NCI-H1436 treated with DMSO at 0.1 percent for 48 hours (cell line): Measurements from ENCODE around the gene DOK4.
"Not testable (repeated sequence)": the region's sequence is repeated elsewhere in the genome, so short reads cannot be mapped to it uniquely, and the experiment has no call there.

Experiments used
- DNase-seq: peaks from one replicate; lab custom pipeline; 2025; lab: John Stamatoyannopoulos, UW

The DOK4 gene

DNA sequence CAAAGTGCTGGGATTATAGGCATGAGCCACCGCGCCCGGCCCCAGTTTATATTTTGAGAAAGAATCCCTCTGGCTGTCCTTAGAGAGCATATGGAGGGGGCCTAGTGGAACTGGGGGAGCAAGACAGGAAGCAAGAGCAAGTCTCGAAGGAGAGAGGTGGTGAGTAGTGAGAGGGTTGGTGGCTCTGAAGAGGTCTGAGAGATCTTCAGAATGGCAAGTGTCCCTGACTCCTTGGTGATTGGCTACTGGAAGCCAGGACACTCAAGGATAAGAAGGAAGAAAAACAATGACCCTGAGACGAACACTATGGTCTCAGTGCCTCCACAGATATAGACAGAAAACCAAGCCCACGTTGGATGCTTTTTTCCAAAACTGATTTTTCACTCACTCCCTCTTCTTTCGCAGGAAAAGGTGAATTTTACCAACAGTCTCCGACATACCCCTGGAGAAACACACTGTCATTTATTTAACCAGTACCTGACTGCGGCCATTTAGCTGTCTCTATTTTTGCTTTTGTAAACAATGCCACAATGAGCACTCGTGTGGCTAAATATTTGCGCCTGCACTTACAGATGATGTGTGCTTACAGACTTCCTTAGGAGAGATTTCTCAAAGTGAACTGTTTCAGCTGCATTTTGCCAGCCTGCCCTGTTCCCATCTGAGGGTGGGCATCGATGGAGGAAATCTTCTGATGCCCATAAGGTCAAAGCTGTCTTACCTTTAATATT lies 15.9 kb upstream of the DOK4 start:
- no peak for DNase-seq

DNA sequence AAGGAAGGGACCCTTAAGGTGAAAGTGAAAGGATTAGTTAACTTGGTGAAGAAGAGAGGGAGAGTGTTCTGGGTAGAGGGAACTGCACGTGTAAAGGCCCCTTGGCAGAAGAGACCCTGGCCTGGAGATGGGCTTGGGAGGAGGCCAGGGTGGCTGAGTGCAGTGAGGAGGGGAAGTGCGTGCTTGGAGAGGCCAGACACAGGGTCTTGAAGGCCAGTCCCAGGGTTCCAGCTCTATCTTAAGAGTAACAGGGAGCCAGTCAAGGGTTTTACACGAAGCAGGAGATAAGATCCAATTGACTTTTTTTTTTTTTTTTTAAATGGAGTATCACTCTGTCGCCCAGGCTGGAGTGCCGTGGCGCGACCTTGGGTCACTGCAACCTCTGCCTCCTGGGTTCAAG lies 15.2 kb upstream of the DOK4 start:
- no peak for DNase-seq

DNA sequence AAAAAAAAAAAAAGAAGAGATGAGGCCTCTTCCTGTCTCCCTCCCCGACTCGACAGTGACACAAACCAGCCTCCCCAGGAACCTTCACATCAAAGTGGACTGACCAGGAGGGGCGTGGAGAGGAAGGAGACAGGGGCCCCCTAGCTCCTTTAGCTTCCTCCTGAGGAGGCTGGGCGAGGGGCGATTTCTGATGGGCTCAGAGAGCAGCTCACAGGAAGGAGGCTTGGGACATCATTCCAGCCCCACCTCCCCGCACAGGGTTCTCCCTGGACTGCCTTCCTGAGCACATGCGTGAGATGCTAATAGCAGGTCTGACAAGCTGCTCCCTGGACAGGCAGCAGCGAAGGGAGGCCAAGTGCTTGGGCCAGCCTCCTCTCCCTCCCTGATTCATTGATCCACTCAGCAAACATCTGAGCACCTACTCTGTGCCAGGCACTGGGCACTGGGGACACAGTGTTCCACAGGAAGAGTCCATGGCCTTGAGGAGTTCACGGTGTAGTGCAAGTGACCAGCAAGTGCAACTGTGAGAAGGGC lies 14.4 kb upstream of the DOK4 start:
- no peak for DNase-seq

DNA sequence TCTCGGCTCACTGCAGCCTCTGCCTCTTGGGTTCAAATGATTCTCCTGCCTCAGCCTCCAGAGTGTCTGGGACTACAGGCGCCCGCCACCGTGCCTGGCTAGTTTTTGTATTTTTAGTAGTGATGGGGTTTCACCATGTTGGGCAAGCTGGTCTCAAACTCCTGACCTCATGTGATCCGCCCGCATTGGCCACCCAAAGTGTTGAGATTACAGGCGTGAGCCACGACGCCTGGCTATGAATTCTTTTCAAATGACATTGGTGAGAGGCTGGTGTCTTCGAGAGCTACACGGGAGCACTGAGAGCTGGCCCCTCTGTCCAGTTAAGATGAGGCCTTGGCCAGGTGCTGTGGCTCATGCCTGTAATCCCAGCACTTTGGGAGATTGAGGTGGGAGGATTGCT lies 13.6 kb upstream of the DOK4 start:
- DNase-seq, result not testable (repeated sequence)

DNA sequence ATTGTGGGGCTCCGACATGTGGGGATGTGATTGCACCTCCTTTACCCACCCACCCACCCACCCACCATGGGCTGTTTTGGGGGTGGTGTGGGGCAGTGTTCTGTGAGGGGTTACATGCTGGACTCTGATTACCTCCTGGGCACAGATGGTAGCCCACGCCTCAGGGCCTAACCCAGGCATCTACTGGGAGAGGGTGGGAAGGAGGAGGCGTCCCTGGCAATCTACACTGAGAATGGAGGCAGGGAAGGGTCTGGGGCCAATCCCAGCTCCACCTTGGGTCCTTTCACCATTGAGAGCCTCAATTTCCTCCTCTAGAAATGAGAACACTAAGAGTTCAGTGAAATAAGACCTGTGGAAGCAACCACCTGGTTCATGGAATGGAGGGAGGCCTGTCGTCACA lies 11.7 kb upstream of the DOK4 start:
- DNase-seq, result no peak

DNA sequence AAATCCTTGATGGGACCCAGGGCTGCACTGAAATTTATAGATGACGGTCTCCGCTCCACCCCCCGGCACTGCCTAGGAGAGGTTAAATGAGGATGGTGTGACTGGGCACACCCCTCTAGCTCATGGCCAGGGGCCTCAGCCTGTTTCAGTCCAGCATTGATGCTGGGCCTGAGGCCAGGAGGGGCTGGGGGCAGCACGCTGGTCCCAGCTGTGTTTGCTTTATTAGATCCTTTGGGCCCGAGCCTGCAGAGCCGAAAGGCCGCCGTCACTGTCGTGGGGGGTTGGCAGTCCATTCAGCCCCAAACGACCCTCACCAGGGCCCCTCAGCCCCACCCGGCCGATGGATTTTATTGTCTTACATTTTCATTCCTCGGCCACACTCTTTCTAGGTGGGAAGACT lies 10.8 kb upstream of the DOK4 start:
- DNase-seq, result no peak

DNA sequence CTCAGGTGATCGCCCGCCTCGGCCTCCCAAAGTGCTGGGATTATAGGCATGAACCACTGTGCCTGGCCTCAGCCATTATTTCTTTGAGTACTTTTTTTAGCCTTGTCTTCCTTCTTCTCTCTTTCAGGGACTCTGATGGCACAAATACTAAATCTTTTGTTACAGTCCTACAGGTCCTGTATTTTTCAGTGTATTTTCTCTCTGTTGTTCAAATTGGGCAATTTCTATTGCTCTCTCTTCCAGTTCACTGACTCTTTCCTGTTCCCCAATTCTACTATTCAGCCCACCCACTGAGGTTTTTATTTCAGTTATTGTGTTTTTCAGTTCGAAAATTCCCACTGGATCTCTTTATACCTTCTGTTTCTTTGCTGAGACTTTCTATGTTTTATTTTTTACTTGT lies 7.5 kb upstream of the DOK4 start:
- DNase-seq, result no peak

DNA sequence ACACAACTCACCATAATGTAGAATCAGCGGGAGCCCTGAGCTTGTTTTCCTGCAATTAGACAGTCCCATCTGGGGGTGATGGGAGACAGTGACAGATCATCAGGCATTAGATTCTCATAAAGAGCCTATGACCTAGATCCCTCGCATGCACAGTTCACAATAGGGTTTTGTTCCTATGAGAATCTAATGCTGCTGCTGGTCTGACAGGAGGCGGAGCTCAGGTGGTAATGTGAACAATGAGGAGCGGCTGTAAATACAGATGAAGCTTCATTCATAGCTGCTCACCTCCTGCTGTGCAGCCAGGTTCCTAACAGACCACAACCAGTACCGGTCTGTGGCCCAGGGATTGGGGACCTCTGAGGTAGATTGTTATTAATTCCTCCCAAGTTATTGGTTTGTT lies 2.9 kb upstream of the DOK4 start:
- DNase-seq, result no peak

DNA sequence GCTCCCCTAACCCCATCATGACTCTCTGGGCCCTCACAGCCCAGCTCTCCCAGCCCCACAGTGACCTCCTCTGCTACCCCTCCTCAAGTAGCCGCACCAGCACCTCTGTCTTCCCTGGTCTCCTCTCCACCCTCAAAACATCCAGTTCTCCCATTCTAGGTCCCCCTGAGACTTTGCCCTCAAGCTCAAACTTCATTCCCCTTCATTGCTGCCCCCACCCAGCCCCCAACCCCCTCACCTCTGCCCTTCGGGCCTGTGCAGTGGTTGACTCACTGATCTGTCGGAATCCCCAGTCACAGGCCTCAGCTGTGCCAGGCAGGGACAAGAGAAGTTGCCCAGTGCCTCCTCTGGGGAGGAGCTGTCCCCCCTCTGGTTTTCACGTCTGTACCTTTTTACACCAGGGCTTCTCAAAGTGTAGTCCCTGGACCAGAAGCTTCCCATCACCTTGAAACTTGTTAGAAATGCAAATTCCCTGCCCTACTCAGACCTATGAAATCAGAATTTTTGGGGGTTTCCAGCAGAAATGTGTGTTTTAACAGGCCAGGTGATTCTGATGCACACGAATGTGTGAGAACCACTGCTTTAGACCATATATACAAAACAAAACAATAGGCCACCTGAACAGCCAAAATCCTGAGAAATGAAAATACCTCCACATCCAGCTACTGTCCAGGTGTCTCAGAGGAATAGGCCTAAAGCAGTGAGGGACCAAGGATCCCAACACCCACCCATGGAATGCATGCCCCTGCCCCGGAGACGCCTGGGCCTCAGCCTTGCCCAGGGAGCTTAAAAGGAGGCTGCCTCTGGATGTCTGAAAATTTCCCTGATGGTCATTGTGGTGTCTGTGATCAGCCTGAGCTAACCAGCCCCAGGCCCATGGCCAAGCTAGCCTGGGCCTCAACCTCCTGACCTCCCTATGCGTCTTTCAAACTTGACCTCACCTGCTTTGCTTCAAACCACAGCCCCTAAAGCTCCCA lies 853 bp upstream of the DOK4 start:
- DNase-seq, result no peak

DNA sequence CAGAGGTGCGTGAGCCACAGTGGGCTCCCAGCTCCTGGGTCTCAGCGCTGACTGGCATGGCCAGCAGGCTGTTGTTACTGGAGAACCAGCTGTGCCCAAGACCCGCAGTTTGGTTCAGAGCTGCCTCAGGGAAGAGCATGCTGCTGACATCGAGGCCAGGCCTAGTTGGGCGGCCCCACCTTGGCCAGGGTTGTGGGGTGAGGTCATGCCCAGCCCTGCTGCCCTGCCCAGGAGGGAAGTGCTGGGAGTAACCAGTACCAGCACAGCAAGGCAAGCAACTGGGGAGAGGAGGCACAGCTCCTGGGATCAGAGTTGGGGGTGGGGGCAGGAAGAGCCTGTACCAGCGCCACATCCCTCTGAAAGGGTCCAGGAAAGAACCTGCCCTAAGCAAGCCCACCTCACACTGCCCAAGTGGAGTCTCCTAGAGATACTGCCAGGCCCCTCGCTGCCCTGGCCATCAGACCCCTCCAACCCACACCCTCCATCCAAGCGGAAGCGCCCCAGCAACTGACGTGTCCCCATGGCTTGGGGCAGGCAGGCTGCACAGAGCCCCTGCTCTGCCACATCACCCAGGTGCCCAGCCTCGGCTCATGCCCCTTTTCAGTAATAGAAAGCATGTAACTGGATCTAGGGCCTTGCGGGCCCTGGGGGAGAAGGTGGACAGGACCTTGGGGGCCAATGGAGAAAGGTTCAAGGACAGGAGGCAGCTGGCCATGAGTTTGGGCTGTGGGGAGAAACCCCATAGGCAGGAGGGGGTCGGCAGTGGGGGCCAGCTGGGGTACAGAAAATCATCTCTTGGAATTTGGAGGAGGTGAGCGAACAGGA lies 990 bp downstream of the DOK4 start:
- DNase-seq, result no peak

DNA sequence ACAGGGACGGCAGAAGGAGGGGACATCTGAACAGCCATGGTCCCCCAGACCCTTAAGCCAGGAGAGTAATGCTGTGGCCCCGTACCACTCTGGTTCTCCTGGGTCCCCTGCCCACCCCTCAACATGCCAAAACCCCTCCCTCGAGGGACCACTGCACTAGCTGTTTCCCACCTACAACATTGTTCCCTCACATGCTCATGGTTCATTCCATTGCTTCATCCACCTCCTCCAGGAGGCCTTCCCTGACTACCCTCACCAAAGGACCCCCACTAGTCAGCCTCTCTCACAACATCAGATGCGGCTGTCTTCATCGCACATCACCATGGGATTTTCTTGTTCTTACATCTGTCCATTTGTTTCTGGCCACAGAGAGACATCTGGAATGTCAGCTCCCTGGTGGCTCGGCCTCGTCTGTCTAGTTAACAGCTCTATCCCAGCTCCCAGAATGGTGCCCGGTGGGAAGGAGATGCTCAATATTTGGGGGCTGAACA lies 1.7 kb downstream of the DOK4 start:
- DNase-seq, result no peak

DNA sequence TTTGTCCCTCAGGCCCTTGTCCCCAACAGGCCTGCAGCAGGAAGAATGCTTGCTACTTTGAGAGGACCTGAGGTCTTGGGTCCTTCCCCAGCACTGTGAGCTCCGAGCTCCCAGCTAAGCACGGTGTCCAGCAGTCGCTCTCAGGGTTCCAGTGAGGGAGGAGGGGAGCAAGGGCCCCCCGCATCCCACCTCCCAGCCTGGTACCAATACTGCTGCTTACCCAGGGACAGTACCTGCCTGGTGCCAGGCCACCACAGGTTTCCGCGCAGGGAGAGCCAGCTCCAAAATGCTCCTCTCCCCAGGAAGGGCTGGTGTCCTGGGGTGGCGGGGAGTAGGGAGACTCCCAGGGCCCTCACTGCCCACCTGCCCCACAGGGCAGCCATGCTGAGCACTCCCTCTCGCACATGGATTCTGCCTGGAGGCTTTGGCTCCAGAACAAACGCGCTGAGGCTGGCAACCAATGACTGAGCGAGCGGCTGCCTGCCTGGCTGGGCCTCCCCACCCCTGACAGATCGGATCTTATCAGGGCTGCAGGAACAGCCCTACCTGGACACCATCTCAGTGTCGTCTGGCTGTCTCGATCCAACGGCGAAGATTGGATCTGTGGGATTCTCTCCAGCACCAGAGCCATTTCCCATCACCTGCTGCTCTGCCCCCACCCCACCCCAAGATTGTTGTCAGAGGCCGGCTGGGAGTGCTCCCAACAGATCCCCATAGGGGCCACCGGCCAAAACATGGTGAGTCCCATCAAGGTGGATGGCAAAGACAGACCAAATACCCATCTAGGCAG lies 2.4 kb downstream of the DOK4 start:
- DNase-seq, result no peak

DNA sequence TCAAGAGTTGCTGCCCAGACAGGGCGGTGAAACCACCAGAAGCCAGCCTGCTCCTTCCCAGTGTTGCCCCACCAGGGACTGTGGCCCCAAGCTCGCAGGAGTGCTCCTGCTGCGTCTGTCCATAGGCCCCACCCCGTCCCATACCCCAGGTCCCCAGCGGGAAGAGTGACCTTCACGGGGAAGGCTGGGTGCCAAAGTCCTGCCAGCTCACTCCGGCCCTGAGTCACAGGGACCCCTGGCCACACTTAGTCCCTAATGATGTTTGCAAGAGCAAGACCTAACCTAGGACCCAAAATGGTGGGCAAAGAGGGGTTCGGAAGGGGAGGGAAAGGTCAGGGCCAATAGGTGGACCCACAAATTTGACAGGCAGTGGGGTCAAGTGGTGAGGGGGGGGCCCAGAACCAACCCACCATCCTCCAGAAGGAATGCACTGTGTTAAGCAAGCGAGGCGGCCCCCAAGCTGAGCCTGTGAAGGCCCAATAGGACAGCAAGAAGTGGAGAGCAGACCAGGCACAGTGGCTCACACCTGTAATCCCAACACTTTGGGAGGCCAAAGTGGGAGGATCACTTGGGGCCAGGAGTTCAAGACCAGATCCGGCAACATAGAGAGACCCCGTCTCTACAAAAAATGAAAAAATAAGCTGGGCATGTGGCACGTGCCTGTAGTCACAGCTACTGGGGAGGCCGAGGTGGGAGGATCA lies 3.3 kb downstream of the DOK4 start:
- DNase-seq, result no peak

DNA sequence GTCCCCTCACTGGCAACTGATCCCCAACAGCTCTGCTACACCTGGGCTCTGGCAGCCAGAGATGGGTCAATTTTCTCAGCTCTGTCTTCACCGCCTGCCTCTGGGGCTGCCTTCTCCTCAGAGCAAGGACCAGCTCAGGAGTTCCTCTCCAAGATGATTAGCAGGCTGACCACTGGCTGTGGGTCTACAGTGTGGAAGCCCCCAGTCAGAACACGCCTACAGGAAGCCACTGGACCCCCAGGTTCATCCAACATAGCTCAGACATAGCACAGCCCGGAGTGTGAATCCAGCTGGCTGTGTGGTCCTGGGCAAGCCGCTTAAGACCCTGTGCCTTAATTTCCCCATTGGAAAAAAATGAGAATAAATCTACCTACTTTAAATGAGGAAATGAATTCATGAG lies 4.9 kb downstream of the DOK4 start:
- DNase-seq, result no peak

DNA sequence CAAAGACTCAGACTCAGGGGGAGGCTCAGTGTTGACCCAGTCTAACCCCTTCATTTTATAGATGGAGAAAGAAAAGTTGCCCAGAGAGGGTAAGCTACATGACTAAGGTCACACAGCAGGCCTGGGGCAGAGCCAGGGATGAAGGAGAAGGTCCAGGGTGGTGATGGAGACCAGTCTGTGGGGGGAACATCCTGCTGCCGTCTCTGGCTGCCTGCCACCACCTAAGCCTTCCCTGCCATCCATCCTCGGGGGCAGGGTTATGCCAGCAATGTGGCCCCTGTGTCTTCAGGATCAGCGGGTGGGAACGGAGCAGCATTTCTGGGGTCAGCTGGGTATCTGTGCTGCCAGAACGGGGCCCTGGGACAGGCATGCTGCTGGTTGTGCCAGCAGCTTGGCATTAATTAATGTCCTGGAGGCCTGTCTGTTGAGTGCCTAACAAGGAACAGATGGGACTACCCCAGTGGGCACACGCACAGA lies 5.5 kb downstream of the DOK4 start:
- no peak for DNase-seq

DNA sequence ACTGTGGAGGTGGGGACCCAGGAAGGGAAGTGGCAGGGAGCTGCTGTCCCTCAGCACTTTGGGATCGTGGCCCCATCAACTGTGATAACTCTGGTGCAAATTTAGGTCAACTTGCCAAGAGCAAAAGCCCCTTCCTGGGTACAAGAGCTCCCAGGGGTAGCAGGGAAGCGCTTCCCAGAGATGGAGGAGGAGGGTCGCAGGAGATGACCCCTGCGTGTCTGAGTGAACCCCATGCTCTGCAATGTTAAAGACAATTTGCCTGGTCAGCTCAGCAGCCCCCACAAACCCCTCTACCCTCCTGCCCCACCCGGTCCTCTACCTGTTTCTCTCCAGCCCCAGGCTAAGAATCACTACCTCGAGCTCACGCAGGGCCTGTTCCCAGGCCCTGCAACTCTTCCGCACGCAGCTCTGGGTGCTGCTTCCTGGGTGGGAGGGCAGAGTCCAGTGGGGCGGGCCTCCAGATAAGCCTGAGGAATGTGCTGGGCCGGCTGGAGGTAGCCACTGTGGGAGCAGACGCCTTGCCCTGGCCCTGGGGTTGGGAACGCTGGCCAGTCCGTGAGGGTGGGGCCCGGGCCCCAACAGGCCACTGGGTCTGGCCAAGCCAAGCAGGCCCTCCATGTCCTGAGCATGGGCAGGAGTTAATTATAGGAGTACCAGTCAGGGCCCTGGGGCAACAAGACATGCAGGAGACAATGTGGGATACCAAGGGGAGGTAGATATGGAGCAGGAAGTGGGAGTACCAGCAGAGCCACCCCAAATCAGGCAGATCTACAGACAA lies 6.1 kb downstream of the DOK4 start:
- no peak for DNase-seq

DNA sequence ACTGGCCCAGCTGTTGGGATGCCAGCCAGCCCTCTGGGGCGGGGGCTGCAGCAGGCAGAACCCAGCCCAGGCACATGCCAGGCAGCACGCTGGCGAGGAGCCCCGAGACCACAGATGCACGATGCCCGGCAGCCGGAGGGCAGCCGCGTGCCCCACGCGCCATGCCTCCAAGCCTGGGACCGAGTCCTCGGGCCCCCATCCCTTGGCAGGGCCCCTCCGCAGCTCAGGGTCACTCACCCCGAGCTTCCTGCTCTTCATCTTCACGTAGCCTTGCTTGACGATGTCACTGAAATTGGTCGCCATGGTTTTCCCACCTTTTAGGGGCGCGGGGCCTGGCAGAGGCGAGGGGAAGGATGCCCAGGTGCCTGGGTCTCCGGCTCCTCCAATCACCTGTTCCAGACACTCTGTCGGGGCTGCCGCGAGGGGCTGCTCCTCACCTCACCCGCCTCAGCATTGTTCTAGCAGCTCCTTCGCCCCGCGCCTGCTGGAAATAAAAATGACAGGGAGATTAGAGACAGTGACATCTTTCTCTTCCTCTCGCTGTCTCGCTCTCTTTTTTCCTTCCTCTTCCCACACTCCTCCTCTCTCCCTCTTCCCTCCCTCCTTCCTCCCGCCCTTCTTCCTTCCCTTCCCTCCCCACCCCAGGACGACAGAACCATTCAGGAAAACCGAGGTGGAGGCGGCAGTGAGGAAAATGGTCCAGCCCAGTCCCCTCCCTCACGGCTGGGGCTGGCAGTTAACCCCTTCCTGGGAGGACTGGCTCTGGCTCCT lies 6.9 kb downstream of the DOK4 start:
- no peak for DNase-seq

DNA sequence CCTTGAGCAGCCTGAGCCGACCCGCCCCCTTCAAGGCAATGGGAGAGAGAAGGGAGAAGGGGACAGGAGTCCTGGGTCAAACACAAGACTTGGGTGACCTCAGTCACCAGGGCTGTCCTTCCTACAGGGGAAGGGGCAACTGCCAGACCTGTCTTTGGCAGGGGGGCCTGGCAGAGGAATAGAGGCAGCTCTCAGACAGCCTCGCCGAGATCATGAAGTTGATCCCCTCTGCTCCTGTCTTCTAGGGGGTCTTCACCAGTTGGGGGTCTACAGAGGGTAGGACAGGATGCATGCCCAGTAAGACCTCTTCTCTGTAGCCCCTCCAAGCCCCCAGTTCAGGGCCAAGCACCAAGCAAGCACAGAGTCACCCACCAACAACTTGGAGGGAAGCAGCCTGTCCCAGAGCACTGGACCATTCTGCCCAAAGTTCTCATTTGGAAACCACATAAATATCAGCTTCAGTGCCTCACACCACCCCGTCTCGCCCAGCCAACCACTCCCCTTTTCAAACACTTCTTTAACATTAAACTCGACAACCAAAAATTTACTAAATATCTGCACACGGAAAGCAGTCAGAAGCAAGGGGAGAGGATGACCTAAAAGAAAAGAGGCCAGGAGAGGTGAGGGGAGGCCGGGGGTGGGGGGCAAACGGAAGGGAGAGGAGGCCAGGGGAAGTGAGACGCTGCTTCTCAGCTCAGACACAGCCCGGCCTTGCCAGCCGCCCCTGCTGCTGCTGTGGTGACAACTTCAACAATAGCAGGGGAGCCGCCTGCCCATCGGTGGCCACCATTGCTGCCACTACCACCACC lies 7.7 kb downstream of the DOK4 start:
- DNase-seq, result no peak
